Stimulated activated CD8-positive, alpha-beta memory T cell treated with anti-CD3 and anti-CD28 coated beads, Interleukin-12 subunit alpha, Interleukin-12 subunit beta, amount 100 ng/mL, for 4 hours (primary cell): ENCODE results near the gene SLC43A1.

Experiments used
- DNase-seq: peaks from one replicate; pipeline ENCODE4 v3.0.0-alpha.2; 2020; ENCODE audit warnings: low read depth

The SLC43A1 gene

GRCh38 chr11:57527056-57527631 is 11.6 kb upstream of the SLC43A1 start:
- DNase-seq = peak; percentile 37

GRCh38 chr11:57523419-57523818 is 7.9 kb upstream of the SLC43A1 start:
- no peak for DNase-seq

- DNase-seq = no peak
Observed at GRCh38 chr11:57521116-57521515, 5.6 kb upstream of the SLC43A1 start.

DNA sequence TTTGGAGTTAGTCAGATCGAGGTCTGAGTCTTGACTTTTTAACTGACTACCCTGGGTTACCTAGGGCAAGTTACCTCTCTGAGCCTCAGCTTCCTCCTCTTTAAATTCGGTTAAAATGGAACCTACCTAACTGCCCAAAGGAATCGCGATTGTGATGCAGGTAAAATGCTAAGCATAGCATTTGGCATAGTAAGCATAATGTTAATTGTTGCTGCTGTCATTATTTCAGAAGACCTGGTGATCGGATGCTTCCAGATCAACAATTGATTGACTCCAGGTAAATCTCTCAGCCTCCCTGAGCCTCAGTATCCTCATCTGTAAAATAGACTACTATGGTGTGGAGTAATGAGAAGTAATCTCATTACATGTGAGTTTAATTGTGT is 550 bp upstream of the SLC43A1 start:
- no peak for DNase-seq

DNA sequence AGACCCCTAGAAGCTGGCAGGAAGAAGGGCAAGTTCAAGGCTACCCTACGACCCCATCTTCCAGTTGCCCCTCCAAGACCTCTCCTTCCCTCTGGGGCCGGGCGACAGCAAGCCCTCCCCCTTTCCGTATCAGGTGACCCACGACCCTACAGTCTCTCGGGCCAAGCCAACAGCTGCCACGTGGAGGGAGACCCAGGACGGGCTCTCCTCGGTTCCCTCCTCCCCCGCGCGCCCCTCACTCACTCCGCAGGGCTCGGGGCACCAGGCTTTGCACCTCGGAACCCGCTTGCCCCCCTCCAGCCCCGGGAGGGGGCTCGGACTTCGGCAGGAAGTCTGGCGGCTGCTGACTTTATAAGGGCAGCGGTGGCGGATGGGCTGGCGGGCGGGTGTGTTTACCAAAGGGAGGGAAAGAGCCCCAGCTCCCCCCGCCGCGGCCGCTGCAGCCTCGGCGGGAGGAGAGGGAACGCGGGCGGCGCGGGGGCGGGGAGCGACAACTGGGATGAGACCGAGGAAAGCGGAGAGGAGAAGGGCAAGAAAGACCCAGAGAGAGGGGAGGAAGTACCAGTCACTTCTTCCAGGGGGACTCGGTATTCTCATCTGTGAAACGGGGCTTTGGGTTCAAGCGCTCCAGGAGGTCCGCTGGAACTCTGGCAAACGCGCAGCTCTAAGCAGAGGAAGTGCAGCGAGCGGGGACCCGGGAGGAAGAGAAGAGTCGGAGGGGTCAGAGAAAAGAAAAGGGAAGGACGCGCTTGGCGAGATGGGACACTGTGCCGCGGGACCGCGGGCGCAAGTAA is 767 bp downstream of the SLC43A1 start:
- DNase-seq = peak; percentile 31

- no peak for DNase-seq
Observed at GRCh38 chr11:57513911-57514537, 1.5 kb downstream of the SLC43A1 start.

DNA sequence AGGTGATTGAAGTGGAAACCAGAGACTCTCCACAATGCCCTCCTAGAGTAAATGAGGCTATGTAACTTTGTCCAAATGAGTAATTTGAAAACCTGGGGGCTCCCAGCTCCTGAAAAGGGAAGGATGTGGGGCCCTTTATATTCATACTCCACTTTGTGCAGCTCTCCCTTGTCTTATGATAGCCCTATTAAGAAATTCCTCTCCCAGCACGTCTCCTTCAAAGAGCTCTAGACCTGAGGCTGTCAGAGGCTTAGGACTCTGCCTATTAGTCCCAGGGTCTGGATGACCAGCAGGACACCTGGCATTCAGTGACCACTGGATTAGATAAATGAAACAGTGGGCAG is 2.1 kb downstream of the SLC43A1 start:
- no peak for DNase-seq

- no peak for DNase-seq
Observed at GRCh38 chr11:57512646-57513451, 2.7 kb downstream of the SLC43A1 start.

- DNase-seq = no peak
Observed at GRCh38 chr11:57511741-57512430, 3.6 kb downstream of the SLC43A1 start.

DNA sequence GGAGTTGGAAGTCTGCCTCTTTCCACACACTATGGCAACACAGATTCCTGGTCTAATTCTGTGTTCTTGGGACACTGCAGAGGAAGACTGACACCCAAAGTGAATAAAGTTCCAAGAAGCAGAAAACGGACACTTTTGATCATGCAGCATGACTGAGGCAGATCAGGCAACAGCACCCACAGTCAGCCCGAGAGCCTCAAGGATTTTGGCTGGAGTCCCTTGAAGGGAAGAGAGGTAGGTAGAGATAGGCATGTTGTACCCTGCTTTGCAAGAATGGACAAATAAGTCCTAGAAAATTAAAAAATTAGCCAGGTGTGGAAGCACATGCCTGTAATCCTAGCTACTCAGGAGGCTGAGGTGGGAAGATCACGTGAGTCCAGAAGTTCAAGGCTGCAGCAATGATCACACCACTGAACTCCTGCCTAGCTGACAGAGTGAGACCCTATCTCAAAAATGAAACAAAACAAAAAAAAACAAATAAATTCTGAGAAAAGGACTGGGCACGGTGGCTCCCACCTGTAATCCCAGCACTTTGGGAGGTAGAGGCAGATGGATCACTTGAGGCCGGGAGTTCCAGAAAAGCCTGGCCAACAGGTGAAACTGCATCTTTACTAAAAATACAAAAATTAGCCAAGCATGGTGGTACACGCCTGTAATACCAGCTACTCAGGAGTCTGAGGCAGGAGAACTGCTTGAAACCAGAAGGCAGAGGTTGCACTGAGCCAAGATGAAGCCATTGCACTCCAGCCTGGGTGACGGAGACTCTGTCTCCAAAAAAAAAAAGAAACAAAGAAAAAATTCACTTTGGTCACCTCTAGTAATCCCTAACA is 6.9 kb downstream of the SLC43A1 start:
- DNase-seq = no peak

- DNase-seq = no peak
Observed at GRCh38 chr11:57506522-57506921, 9.0 kb downstream of the SLC43A1 start.

DNA sequence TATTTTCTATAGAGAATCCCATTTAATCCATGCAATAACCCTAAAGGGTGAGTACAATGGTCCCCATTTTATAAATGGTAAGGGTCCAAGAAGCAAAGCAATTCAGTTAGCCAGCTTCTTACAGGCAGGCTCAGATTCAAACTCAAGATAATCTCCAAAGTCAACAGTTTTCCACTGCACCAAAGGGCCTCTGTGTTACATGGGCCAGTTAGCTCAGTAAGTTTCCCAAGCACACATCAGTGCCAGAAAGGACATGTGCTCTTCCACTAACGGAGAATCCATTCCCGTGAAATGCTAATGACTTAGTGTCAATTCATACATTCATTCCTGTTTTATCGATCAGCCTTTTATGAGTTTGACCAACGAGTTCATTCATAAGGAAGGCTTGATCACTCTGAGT is 11.0 kb downstream of the SLC43A1 start:
- DNase-seq = no peak

DNA sequence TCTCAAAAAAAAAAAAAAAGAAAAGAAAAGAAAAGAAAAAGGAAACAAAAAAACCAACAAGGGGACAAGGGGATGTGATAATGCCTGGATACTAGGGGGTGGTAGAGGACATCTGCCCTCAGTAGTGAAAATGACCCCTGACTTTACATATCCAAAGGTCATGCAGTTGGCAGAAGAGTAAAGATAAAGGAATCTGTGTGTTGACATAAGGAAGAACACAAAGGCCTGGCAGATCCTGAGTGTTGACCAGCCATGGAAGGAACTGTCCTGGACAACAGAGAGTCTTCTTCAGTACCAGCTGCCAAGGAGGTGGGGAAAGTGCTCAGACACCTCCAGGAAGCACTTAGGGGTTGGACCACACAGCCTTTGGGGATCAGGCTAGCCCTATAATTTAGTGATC is 12.6 kb downstream of the SLC43A1 start:
- DNase-seq = no peak

- DNase-seq = no peak
Observed at GRCh38 chr11:57502376-57502775, 13.1 kb downstream of the SLC43A1 start.

DNA sequence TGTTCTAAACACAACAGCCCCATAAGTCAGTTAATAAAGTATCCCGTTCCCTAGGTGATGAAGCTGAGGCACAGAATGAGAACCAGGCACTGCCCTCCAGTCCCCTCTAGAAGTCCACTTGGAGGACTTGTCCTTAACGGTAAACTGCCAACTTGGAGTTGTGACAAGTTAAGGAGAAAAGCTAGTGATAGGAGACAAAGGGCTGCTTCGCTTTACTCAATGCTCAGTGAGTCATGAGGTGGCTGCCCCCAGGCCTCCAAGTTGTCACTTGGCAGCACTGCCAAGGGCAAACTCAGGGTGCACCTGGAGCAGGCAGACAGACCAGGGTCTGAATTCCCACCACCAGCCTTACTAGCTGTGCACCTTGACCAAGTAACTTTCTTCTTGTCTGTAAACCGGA is 13.5 kb downstream of the SLC43A1 start:
- no peak for DNase-seq

GRCh38 chr11:57500926-57501325 is 14.6 kb downstream of the SLC43A1 start:
- DNase-seq = no peak

- DNase-seq = no peak
Observed at GRCh38 chr11:57500515-57500914, 15.0 kb downstream of the SLC43A1 start.

- no peak for DNase-seq
Observed at GRCh38 chr11:57499983-57500461, 15.5 kb downstream of the SLC43A1 start.

- no peak for DNase-seq
Observed at GRCh38 chr11:57499413-57499982, 16.0 kb downstream of the SLC43A1 start.

DNA sequence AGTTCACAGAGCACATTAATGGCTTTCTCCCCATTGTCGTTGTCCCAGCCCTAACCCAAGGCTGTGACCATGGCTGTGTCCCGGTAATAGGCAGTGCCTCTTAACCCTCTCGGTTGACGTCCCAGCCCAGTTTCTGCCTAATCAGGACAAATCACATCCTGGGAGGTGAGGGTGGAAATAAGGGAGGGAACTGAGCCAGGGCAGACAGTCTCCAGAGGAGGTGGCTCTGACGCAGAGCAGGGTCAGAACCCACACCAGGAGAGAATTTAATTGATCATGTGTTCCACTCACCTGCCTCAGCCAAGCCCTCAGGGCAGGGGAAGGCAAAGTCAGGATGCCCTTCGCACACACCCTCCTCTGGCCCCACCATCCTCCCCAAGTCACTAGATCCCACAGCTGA is 17.0 kb downstream of the SLC43A1 start:
- no peak for DNase-seq
